SK-N-MC (cell line): ENCODE measurements around the gene NRROS.

Experiments used
- EZH2 ChIP-seq: fragments of 200-600 bp; sonication (generic); IDR thresholded peaks from one replicate; pipeline ENCODE4 v1.6.1; 2017; ENCODE audit warnings: antibody characterized with exemption
- FOXP2 ChIP-seq: optimal IDR thresholded peaks from 2 replicates; pipeline ENCODE3; 2011; ENCODE audit warnings: mild to moderate bottlenecking, moderate library complexity; ENCODE audit not compliant: insufficient read depth; ENCODE audit errors: extremely low read length, control extremely low read depth
- POLR2AphosphoS5 ChIP-seq: IDR thresholded peaks from 2 replicates; pipeline ENCODE4 v1.6.1; 2012; ENCODE audit warnings: mild to moderate bottlenecking, low read depth, low read length, borderline replicate concordance

DNA sequence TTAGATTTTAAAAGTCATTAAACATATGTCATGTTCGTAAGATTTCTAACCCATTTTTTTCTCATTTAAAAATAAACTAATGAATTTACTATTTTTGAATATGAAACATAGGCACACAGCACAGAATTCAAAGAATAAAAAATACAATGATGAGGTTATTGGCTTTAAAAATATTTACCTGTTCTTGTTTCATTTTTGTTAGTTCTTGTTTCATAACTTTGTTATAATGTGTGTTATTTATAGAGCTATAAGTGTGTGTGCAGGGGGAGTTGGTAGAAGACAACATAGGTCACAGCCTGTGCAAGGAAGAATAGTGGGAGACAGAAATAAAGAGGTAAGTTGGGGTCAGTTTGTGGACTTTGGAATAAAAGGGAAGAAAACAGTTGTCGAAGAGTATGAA is 30.8 kb upstream of the NRROS start:
- TF ChIP-seq EZH2 (no peak), FOXP2 (no peak), POLR2AphosphoS5 (no peak)
